ENCODE results near the gene NR2C2.

DNA sequence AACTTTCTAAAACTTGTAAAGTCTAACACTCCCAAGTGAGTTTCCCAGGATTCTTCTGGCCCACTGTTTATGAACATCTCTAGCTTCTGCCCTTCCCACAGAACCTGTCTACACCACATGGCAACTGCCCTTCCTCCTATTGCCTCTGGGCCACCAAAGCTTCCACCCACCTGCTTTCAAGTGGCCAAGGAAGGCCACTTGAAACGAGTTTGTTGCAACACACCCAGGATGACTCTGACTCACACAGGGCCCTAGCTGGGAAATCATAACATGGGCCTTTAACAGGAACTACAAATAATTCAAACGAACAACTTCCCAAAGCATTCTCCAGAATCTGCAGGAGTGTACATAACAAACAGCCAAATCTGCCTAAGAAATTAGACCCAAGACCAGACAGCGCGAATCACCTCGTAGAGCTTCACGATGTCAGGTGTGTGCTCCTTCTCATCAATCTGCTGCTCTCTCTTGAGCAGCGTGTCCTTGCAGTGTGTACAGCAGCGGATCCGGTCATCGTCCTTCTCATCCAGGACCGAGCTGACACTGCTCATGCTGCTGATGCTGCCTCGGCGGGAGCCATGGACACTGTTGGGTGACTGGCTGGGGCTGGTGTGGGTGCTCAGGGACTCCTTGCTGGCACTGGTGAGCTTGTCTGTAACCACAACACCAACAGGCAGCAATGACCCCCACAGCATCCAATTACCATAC, 134.7 kb downstream of the NR2C2 start:
- TF ChIP-seq, protein P1, sequence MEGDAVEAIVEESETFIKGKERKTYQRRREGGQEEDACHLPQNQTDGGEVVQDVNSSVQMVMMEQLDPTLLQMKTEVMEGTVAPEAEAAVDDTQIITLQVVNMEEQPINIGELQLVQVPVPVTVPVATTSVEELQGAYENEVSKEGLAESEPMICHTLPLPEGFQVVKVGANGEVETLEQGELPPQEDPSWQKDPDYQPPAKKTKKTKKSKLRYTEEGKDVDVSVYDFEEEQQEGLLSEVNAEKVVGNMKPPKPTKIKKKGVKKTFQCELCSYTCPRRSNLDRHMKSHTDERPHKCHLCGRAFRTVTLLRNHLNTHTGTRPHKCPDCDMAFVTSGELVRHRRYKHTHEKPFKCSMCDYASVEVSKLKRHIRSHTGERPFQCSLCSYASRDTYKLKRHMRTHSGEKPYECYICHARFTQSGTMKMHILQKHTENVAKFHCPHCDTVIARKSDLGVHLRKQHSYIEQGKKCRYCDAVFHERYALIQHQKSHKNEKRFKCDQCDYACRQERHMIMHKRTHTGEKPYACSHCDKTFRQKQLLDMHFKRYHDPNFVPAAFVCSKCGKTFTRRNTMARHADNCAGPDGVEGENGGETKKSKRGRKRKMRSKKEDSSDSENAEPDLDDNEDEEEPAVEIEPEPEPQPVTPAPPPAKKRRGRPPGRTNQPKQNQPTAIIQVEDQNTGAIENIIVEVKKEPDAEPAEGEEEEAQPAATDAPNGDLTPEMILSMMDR (IDR thresholded peaks at IDR 0.05), result no peak
- TF ChIP-seq POLR2A (IDR thresholded peaks at IDR 0.05), result no peak

Data from ovary (tissue), 3 donors.